Neuronal stem cell (in vitro differentiated cells): ENCODE measurements around the gene PRRG2.

Experiments used
- DNase-seq: peaks from one replicate; pipeline ENCODE4 v3.0.0-alpha.2; 2013; ENCODE audit warnings: low spot score
- H2AFZ ChIP-seq: one replicate; pipeline ENCODE4 v1.6.1; 2013; ENCODE audit warnings: mild to moderate bottlenecking, low read length, inconsistent platforms
- H2AK5ac ChIP-seq: 2 replicates; pipeline ENCODE4 v1.6.1; 2013; ENCODE audit warnings: low read depth, mild to moderate bottlenecking, inconsistent platforms, low read length, moderate library complexity, mixed read lengths
- H2BK120ac ChIP-seq: 2 replicates; pipeline ENCODE4 v1.6.1; 2013; ENCODE audit warnings: low read depth, mild to moderate bottlenecking, inconsistent platforms, low read length, moderate library complexity, mixed read lengths
- H2BK12ac ChIP-seq: one replicate; pipeline ENCODE4 v1.6.1; 2013; ENCODE audit warnings: low read length, inconsistent platforms
- H2BK15ac ChIP-seq: 2 replicates; pipeline ENCODE4 v1.6.1; 2013; ENCODE audit warnings: mild to moderate bottlenecking, low read length, inconsistent platforms, mixed read lengths
- H2BK5ac ChIP-seq: one replicate; pipeline ENCODE4 v1.6.1; 2013; ENCODE audit warnings: inconsistent platforms, mild to moderate bottlenecking, low read length, moderate library complexity
- H3K14ac ChIP-seq: one replicate; pipeline ENCODE4 v1.6.1; 2013; ENCODE audit warnings: low read length, inconsistent platforms
- H3K18ac ChIP-seq: 2 replicates; pipeline ENCODE4 v1.6.1; 2013; ENCODE audit warnings: low read length, inconsistent platforms
- H3K23ac ChIP-seq: 2 replicates; pipeline ENCODE4 v1.6.1; 2013; ENCODE audit warnings: low read depth, mild to moderate bottlenecking, mixed read lengths, low read length, inconsistent platforms; ENCODE audit not compliant: poor library complexity
- H3K27ac ChIP-seq: replicated peaks from 3 replicates; pipeline ENCODE4 v1.5.1; 2013; ENCODE audit warnings: low read length, inconsistent platforms
- H3K27me3 ChIP-seq, 3 experiments: 2 replicates each; pipeline ENCODE4 v1.6.1; 2013; ENCODE audit warnings: low read length in 3 of 3, mild to moderate bottlenecking in 2 of 3, inconsistent platforms in 1 of 3, low read depth in 1 of 3, mixed read lengths in 1 of 3, moderate library complexity in 1 of 3; ENCODE audit not compliant: control insufficient read depth in 3 of 3, insufficient read depth in 3 of 3
- H3K36me3 ChIP-seq, 2 donors: replicated peaks in 1 of 2; 2 replicates each; pipeline ENCODE4 v1.6.1; 2013; ENCODE audit warnings: low read length in 2 of 2; ENCODE audit not compliant: control insufficient read depth in 2 of 2, insufficient read depth in 2 of 2
- H3K4ac ChIP-seq: 2 replicates; pipeline ENCODE4 v1.6.1; 2013; ENCODE audit warnings: inconsistent platforms, mild to moderate bottlenecking, low read length, moderate library complexity
- H3K4me1 ChIP-seq, 2 donors: 1 replicate in 1 of 2; 2 replicates in 1 of 2; pipeline ENCODE4 v1.6.1; 2013; ENCODE audit warnings: low read length in 2 of 2, low read depth in 1 of 2; ENCODE audit not compliant: control insufficient read depth in 2 of 2, insufficient read depth in 1 of 2
- H3K4me2 ChIP-seq: one replicate; pipeline ENCODE4 v1.6.1; 2013; ENCODE audit warnings: mild to moderate bottlenecking, low read length, inconsistent platforms; ENCODE audit not compliant: insufficient read depth, poor library complexity, severe bottlenecking
- H3K4me3 ChIP-seq, 2 donors: 2 replicates each; pipeline ENCODE4 v1.5.1; 2013; ENCODE audit warnings: low read length in 2 of 2, mild to moderate bottlenecking in 2 of 2, inconsistent platforms in 1 of 2, moderate library complexity in 1 of 2
- H3K79me1 ChIP-seq: one replicate; pipeline ENCODE4 v1.6.1; 2013; ENCODE audit warnings: low read depth, mild to moderate bottlenecking, inconsistent platforms, low read length, moderate library complexity
- H3K9ac ChIP-seq: one replicate; pipeline ENCODE4 v1.6.1; 2013; ENCODE audit warnings: mild to moderate bottlenecking, low read depth, low read length, inconsistent platforms; ENCODE audit not compliant: poor library complexity
- H3K9me3 ChIP-seq, 2 donors: replicated peaks in 1 of 2; 2 replicates each; pipeline versions ENCODE3 to v1.6.1; 2013; ENCODE audit warnings: low read length in 2 of 2, mild to moderate bottlenecking in 2 of 2, inconsistent platforms in 1 of 2, low read depth in 1 of 2, mixed read lengths in 1 of 2, moderate library complexity in 1 of 2; ENCODE audit not compliant: control insufficient read depth in 2 of 2, insufficient read depth in 1 of 2
- H4K8ac ChIP-seq: one replicate; pipeline ENCODE4 v1.6.1; 2013; ENCODE audit warnings: low read depth, mild to moderate bottlenecking, inconsistent platforms, low read length, moderate library complexity
- H4K91ac ChIP-seq: one replicate; pipeline ENCODE4 v1.6.1; 2013; ENCODE audit warnings: low read length, low read depth, mild to moderate bottlenecking, inconsistent platforms; ENCODE audit not compliant: poor library complexity
- WGBS, 2 donors: extraction: QIAGEN DNeasy Blood & Tissue Kit; methylation state at CpG; one replicate each; pipeline ENCODE4 v1.1.7; 2013; ENCODE audit warnings: missing lambda C conversion rate in 2 of 2, mixed read lengths in 1 of 2; ENCODE audit not compliant: insufficient read length in 2 of 2, insufficient replicate concordance in 1 of 2; ENCODE audit errors: extremely low coverage in 2 of 2; 5-methylcytosine and 5-hydroxymethylcytosine counted together

PRRG2 gene

GRCh38 chr19:49588365-49589122 is 7.4 kb downstream of the PRRG2 start:
- no peak overlapping the region for H4K91ac ChIP-seq
- H3K14ac ChIP-seq, result peak overlapping the region; percentile 59
- peak overlapping the region; percentile 89 for H3K23ac ChIP-seq
- H3K27me3 ChIP-seq, result no peaks in the 10 kb centered on the region
- H2BK5ac ChIP-seq, result peak overlapping the region; percentile 95
- H3K4me3 ChIP-seq, result no peak overlapping the region
- peak overlapping the region; percentile 40 for H2AK5ac ChIP-seq
- peak overlapping the region; percentile 70 for H3K9ac ChIP-seq
- peaks cover 13 to 17% of the 10 kb centered on the region in 2 donors for H3K4me1 ChIP-seq
- peaks cover 0 to 1% of the 10 kb centered on the region in 2 donors for H3K36me3 ChIP-seq
- H3K4ac ChIP-seq, result no peak overlapping the region
- no peak overlapping the region for H3K4me2 ChIP-seq
- H2BK120ac ChIP-seq, result no peak overlapping the region
- peak overlapping the region; percentile 97 for H2BK15ac ChIP-seq
- peak overlapping the region; percentile 63 for H2BK12ac ChIP-seq
- DNase-seq, result no peak
- H3K18ac ChIP-seq, result no peak overlapping the region
- peaks cover 13% of the 10 kb centered on the region for H3K79me1 ChIP-seq
- H3K27ac ChIP-seq, result no peak overlapping the region
- no peak overlapping the region for H4K8ac ChIP-seq
- H2AFZ ChIP-seq, result peak overlapping the region; percentile 23
- no CpG with 5 or more reads among the region's 18 CpGs for WGBS, 2 donors
- no peaks in the 10 kb centered on the region for H3K9me3 ChIP-seq

- WGBS, 2 donors, result no CpG with 5 or more reads among the region's 5 CpGs
Observed at GRCh38 chr19:49589502-49589905, 8.4 kb downstream of the PRRG2 start.

GRCh38 chr19:49590071-49590970 is 9.2 kb downstream of the PRRG2 start:
- peak overlapping the region; percentile 79 for H4K91ac ChIP-seq
- peak overlapping the region; percentile 38 for H3K4ac ChIP-seq

More at GRCh38 chr19:49589502-49589905, 8.4 kb downstream of the PRRG2 start:
- Histone ChIP-seq H3K27ac (peak overlapping the region; percentile 42), H3K23ac (no peak overlapping the region), H3K4me2 (no peak overlapping the region), H3K14ac (no peak overlapping the region), H3K4ac (no peak overlapping the region), H3K4me3 (no peak overlapping the region), H3K18ac (peak overlapping the region; percentile 76), H3K9ac (peak overlapping the region; percentile 12), H2AFZ (peak overlapping the region; percentile 16), H3K9me3 (no peaks in the 10 kb centered on the region), H2BK15ac (peak overlapping the region; percentile 94), H4K91ac (no peak overlapping the region), H3K79me1 (peaks cover 18% of the 10 kb centered on the region), H2BK120ac (no peak overlapping the region), H3K27me3 (no peaks in the 10 kb centered on the region), H4K8ac (no peak overlapping the region), H2BK12ac (no peak overlapping the region), H3K4me1 (peaks cover 16 to 22% of the 10 kb centered on the region in 2 donors), H2BK5ac (no peak overlapping the region), H3K36me3 (peaks cover 7 to 11% of the 10 kb centered on the region in 2 donors), H2AK5ac (peak overlapping the region; percentile 95)
- DNase-seq, result no peak

More at GRCh38 chr19:49590071-49590970, 9.2 kb downstream of the PRRG2 start:
- Histone ChIP-seq H2AFZ (peak overlapping the region; percentile 80), H3K79me1 (peaks cover 23% of the 10 kb centered on the region), H2BK12ac (peak overlapping the region; percentile 97), H2BK5ac (peak overlapping the region; percentile 99), H3K4me2 (peak overlapping the region; percentile 100), H3K27ac (peak overlapping the region; percentile 95), H2AK5ac (peak overlapping the region; percentile 100), H3K18ac (peak overlapping the region; percentile 100), H4K8ac (peak overlapping the region; percentile 43), H3K4me3 (peak overlapping the region; percentile 89 to 98), H3K4me1 (peaks cover 10 to 15% of the 10 kb centered on the region in 2 donors), H3K23ac (peak overlapping the region; percentile 98), H3K36me3 (peaks cover 12 to 16% of the 10 kb centered on the region in 2 donors), H3K9ac (peak overlapping the region; percentile 100), H2BK15ac (peak overlapping the region; percentile 100), H3K9me3 (no peaks in the 10 kb centered on the region), H3K27me3 (no peaks in the 10 kb centered on the region), H2BK120ac (peak overlapping the region; percentile 94), H3K14ac (peak overlapping the region; percentile 100)
- peak; percentile 97 for DNase-seq
- WGBS, 2 donors, result no CpG with 5 or more reads among the region's 58 CpGs
